GM10847 (cell line): Measurements from ENCODE around the gene TALDO1.

Source experiments
- POLR2A ChIP-seq: IDR thresholded peaks from 2 replicates; pipeline ENCODE4 v1.6.1; 2011; ENCODE audit not compliant: insufficient read length; ENCODE audit errors: extremely low read depth

TALDO1 gene

DNA sequence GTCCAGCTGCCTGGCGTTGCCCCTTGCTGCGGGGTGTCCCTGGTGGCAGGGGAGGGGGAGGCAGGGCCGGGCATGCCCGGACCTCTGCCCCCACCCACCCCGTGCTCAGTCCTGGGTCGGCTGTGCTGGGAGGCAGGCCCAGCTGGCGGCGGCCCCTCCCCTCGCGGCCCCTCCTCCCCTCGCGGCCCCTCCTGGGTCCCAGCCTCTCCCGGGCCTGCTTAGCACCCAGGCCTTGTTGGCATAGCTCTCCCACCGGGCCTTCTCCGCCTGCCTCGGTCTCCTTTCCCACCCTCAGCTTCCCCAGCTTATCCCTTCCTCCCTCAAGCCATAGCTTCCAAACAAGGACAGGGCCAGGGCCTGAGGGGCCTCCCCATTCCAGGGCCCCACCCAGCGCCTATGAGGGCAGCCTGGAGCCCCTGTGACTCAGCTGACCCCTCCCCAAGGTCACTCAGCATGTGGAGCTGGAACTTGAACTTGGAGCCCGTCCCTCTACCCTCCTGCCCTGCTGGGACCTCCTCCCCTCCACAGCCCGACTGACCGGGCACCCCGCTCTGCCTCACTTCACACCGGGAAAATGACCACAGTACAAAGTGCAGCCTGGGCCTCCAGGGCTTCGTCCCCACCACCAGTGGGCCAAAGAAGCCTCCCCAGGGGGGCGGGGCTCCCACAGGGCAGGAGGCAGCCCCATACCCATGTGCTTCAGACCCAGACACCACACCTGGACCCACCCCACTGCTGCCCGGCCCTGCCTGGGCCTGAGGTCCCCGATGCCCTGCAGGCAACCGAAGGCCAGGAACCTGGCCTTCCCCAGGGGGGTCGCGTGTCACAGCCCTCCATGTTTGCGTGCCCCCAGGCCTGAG lies 40.1 kb upstream of the TALDO1 start:
- TF ChIP-seq POLR2A = no peak

DNA sequence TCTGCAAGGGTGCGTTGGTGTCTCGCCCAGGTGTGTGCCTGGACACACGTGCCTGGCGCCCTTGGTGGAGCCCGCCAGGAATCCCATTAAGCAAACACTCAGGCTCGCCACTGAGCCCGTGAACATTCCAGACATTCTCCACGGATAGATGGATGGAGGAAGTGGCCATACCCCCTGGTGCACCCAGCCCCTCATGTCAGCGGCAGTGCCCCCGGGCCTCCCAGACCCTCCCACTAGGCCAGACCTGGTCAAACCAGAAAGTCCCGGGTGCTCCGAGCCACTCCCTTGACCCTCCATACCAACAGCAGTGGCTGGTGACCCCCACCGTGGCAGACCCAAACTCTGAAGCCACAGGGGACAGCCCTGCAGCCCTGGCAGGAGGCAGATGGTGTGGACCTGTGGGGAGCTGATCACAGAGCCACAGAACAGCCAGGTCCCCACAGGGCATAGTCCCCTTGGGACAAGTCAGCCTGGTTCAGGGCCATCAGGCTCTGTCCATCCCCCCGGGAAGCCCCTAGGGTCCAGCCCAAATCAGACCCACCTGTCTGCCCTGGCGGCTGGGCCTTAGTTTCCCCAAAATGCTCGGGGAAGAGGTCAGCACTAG lies 39.3 kb upstream of the TALDO1 start:
- TF ChIP-seq POLR2A = no peak

GRCh38 chr11:708511-708910 lies 38.8 kb upstream of the TALDO1 start:
- TF ChIP-seq POLR2A = no peak

- TF ChIP-seq POLR2A = no peak
These were observed 37.9 kb upstream of the TALDO1 start for GRCh38 chr11:709109-709997.

- no peak for TF ChIP-seq POLR2A
These were observed 32.8 kb upstream of the TALDO1 start for GRCh38 chr11:714436-714835.

- TF ChIP-seq POLR2A = no peak
These were observed 27.8 kb upstream of the TALDO1 start for GRCh38 chr11:719214-720016.

DNA sequence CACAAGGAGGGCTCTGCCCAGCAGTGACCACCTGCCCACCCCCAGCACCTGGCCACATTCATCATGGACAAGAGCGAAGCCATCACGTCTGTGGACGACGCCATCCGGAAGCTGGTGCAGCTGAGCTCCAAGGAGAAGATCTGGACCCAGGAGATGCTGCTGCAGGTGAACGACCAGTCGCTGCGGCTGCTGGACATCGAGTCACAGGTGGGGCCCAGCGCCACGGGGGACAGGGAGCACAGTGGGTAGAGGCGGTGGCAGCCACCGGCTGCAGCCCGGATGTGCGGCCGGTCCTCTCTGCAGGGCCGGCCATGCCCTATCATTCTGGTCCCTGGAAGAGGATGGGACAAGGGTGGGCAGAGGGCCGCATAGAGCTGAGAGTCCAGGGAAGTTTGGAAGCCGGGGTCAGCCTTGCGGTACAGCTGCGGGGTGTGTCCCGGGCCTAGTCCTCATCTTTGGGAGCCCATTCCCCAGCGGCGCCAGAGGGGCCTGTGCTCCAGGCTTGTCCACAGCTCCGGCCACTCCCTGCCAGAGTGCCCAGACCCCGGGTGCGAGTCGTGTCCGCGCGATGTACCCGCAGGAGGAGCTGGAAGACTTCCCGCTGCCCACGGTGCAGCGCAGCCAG lies 27.1 kb upstream of the TALDO1 start:
- no peak for TF ChIP-seq POLR2A

- TF ChIP-seq POLR2A = no peak
These were observed 26.5 kb upstream of the TALDO1 start for GRCh38 chr11:720642-721246.

- no peak for TF ChIP-seq POLR2A
These were observed 26.0 kb upstream of the TALDO1 start for GRCh38 chr11:721247-721740.

- TF ChIP-seq POLR2A = no peak
These were observed 25.4 kb upstream of the TALDO1 start for GRCh38 chr11:721741-722345.

GRCh38 chr11:722346-722811 lies 24.9 kb upstream of the TALDO1 start:
- TF ChIP-seq POLR2A = no peak

DNA sequence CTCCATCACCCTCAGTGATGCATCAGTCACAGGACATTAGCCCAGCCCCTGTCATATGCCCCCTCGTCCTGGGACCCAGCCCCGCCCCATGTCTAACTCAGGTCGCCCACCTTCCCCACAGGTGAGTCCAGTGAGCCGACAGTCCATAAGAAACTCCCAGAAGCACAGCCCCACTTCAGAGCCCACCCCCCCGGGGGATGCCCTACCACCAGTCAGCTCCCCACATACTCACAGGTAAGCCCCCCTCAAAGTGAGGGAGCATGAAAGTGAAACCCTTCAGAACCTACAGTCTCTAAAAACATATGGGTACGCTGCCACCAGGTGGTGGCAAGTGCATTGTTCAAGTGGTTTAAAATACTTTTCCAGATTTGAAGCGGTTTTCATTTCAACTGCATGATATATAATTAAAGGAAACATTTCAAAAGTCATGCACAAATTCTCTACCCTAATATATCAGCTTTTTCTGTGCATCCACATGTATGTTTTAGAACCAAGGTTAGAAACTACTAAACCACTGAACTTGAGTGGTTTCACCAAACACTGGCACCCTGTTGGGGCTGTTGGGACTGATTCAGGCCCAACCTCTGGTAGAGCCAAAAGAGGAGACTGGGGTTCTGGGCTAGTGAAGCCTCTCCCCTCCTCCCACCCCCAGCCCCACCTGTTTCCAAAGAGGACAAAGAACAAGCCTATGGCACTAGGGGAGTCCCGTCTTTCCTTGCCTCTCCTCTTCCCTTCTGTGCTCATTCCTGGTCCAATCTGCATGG lies 24.0 kb upstream of the TALDO1 start:
- no peak for TF ChIP-seq POLR2A
